SK-N-SH (cell line): ENCODE data around the gene RCAN2. TPM values are rescaled to one million over a fixed set of nuclear protein-coding genes. Genes with fewer than 3 reads are reported as not detected.

Experiments
- CTCF ChIA-PET: fragments of 300-600, 350-600 bp; formaldehyde crosslinking; extraction: SDS; loops from one replicate; lab custom pipeline; 2021; lab: Yijun Ruan, JAX
- POLR2A ChIA-PET: fragments of 350-600 bp; sonication (Branson Sonifier 250); formaldehyde crosslinking; extraction: SDS; loops from one replicate; lab custom pipeline; 2020; ENCODE audit warnings: antibody characterized with exemption, inconsistent platforms; lab: Yijun Ruan, JAX
- DNase-seq: peaks from one replicate; pipeline ENCODE4 v3.0.0; 2012
- H2AFZ ChIP-seq: fragments of 200-600 bp; sonication (generic); 2 replicates; pipeline ENCODE4 v1.8.1; 2016; ENCODE audit warnings: antibody characterized with exemption, mild to moderate bottlenecking, low read depth
- H3F3A ChIP-seq: fragments of 200-600 bp; sonication (generic); replicated peaks from 2 replicates; pipeline ENCODE3; 2016; ENCODE audit warnings: antibody characterized with exemption, mild to moderate bottlenecking; ENCODE audit not compliant: insufficient read depth
- H3K27ac ChIP-seq, 2 experiments: fragments of 200-500 bp in 1 of 2; fragments of 200-600 bp in 1 of 2; sonication (Bioruptor generic) in 1 of 2; sonication (generic), shearing (Covaris generic) in 1 of 2; 2 replicates each; pipeline versions ENCODE4 v1.5.1 to v1.6.1; 2014 to 2016; ENCODE audit warnings: low read depth in 2 of 2, inconsistent platforms in 1 of 2, low read length in 1 of 2, mild to moderate bottlenecking in 1 of 2, mixed read lengths in 1 of 2
- H3K27me3 ChIP-seq: fragments of 200-600 bp; sonication (generic), shearing (Covaris generic); 2 replicates; pipeline ENCODE4 v1.6.1; 2016; ENCODE audit warnings: mixed run types; ENCODE audit not compliant: insufficient read depth
- H3K36me3 ChIP-seq, 2 experiments: fragments of 200-500 bp in 1 of 2; fragments of 200-600 bp in 1 of 2; sonication (Bioruptor generic) in 1 of 2; sonication (generic) in 1 of 2; replicated peaks in 1 of 2; 2 replicates each; pipeline versions ENCODE3 to v1.5.1; 2014 to 2016; ENCODE audit warnings: low read length in 1 of 2, mild to moderate bottlenecking in 1 of 2; ENCODE audit not compliant: insufficient read depth in 2 of 2, control insufficient read depth in 1 of 2
- H3K4me1 ChIP-seq, 2 experiments: fragments of 200-500 bp in 1 of 2; fragments of 200-600 bp in 1 of 2; sonication (Bioruptor generic) in 1 of 2; sonication (generic), shearing (Covaris generic) in 1 of 2; 2 replicates each; pipeline versions ENCODE4 v1.5.1 to v1.6.1; 2014 to 2016; ENCODE audit warnings: low read depth in 1 of 2, low read length in 1 of 2, mixed run types in 1 of 2; ENCODE audit not compliant: insufficient read depth in 2 of 2, control insufficient read depth in 1 of 2
- H3K4me2 ChIP-seq: fragments of 200-600 bp; sonication (generic), shearing (Covaris generic); 2 replicates; pipeline ENCODE4 v1.6.1; 2017; ENCODE audit warnings: mixed run types
- H3K4me3 ChIP-seq, 2 experiments: fragments of 200-500 bp in 1 of 2; fragments of 200-600 bp in 1 of 2; sonication (Bioruptor generic) in 1 of 2; sonication (generic), shearing (Covaris generic) in 1 of 2; 2 replicates each; pipeline versions ENCODE4 v1.5.1 to v1.8.1; 2014 to 2016; ENCODE audit warnings: low read depth in 2 of 2, inconsistent platforms in 1 of 2, low read length in 1 of 2, mild to moderate bottlenecking in 1 of 2, mixed read lengths in 1 of 2, moderate library complexity in 1 of 2
- H3K79me2 ChIP-seq: fragments of 200-600 bp; sonication (generic); 2 replicates; pipeline ENCODE4 v1.8.1; 2017; ENCODE audit warnings: mild to moderate bottlenecking; ENCODE audit not compliant: insufficient read depth
- H3K9ac ChIP-seq: fragments of 200-600 bp; sonication (generic); 2 replicates; pipeline ENCODE4 v1.6.1; 2017; ENCODE audit warnings: mixed run types
- H3K9me2 ChIP-seq: fragments of 200-600 bp; sonication (generic); 2 replicates; pipeline ENCODE4 v1.6.1; 2017; ENCODE audit warnings: mixed run types
- H3K9me3 ChIP-seq: fragments of 200-600 bp; sonication (generic); 2 replicates; pipeline ENCODE4 v1.6.1; 2017; ENCODE audit warnings: mixed run types, mild to moderate bottlenecking, moderate library complexity
- H4K20me1 ChIP-seq: fragments of 200-600 bp; sonication (generic); 2 replicates; pipeline ENCODE4 v1.6.1; 2017; ENCODE audit warnings: mild to moderate bottlenecking, mixed run types; ENCODE audit not compliant: insufficient read depth
- ELF1 ChIP-seq: IDR thresholded peaks from 2 replicates; pipeline ENCODE4 v1.4.0; 2012
- EP300 ChIP-seq, 2 experiments: IDR thresholded peaks; 2 replicates each; pipeline versions ENCODE4 v1.4.0 to v1.6.1; 2012; ENCODE audit warnings: borderline replicate concordance in 1 of 2, low read depth in 1 of 2, low read length in 1 of 2
- EZH2phosphoT487 ChIP-seq: fragments of 200-600 bp; sonication (generic); IDR thresholded peaks from 2 replicates; pipeline ENCODE4 v1.6.1; 2017; ENCODE audit warnings: low read depth, mixed run types, mild to moderate bottlenecking, antibody characterized with exemption, moderate library complexity, borderline replicate concordance
- FOXJ3 ChIP-seq: sonication (generic); formaldehyde crosslinking; IDR thresholded peaks from 2 replicates; pipeline ENCODE4 v1.5.1; 2020; ENCODE audit warnings: mild to moderate bottlenecking, missing genetic modification reagents
- FOXM1 ChIP-seq: IDR thresholded peaks from 2 replicates; pipeline ENCODE4 v1.4.0; 2012; ENCODE audit warnings: low read depth, mild to moderate bottlenecking
- GABPA ChIP-seq: IDR thresholded peaks from 2 replicates; pipeline ENCODE4 v1.4.0; 2012; ENCODE audit warnings: low read depth, mild to moderate bottlenecking
- GATA2 ChIP-seq: sonication (generic); formaldehyde crosslinking; IDR thresholded peaks from 2 replicates; pipeline ENCODE4 v1.5.0; 2020; ENCODE audit warnings: mild to moderate bottlenecking, missing genetic modification reagents
- JUND ChIP-seq: IDR thresholded peaks from 2 replicates; pipeline ENCODE4 v1.4.0; 2012
- NFIC ChIP-seq: IDR thresholded peaks from 2 replicates; pipeline ENCODE4 v1.4.0; 2012; ENCODE audit warnings: borderline replicate concordance
- NRF1 ChIP-seq: IDR thresholded peaks from 2 replicates; pipeline ENCODE4 v1.6.1; 2012; ENCODE audit warnings: low read depth, mild to moderate bottlenecking, low read length
- RCOR1 ChIP-seq: fragments of 150-350 bp; IDR thresholded peaks from 2 replicates; pipeline ENCODE4 v1.6.1; 2017; ENCODE audit warnings: antibody characterized with exemption, low read length
- RFX5 ChIP-seq: IDR thresholded peaks from 2 replicates; pipeline ENCODE4 v1.6.1; 2012; ENCODE audit warnings: mild to moderate bottlenecking, improper control_type of control experiment, low read length
- SMC3 ChIP-seq: IDR thresholded peaks from 2 replicates; pipeline ENCODE4 v1.6.1; 2012; ENCODE audit warnings: low read depth, low read length, improper control_type of control experiment
- TCF12 ChIP-seq: IDR thresholded peaks from 2 replicates; pipeline ENCODE4 v1.4.0; 2012
- TEAD4 ChIP-seq: IDR thresholded peaks from 2 replicates; pipeline ENCODE4 v1.4.0; 2012; ENCODE audit warnings: mild to moderate bottlenecking, borderline replicate concordance; ENCODE audit not compliant: insufficient read depth
- WGBS: methylation state at CpG from one replicate; pipeline ENCODE4 v1.1.6; 2017; ENCODE audit warnings: low lambda C conversion rate; 5-methylcytosine and 5-hydroxymethylcytosine counted together
- polyA plus RNA-seq, 3 experiments: library from polyadenylated mRNA; depleted of rRNA; stranded (reverse); fragments of >200 nt; gene quantifications; 2 replicates each; pipeline ENCODE4 v1.2.3, GENCODE V29; 2012
- TF ChIP-seq, protein P1 (sequence below): IDR thresholded peaks from 2 replicates; pipeline ENCODE4 v1.4.0; 2012; ENCODE audit warnings: low read depth, borderline replicate concordance
- TF ChIP-seq, protein P2 (sequence below): fragments of 200-600 bp; sonication (generic); IDR thresholded peaks from 2 replicates; pipeline ENCODE4 v1.6.1; 2017; ENCODE audit warnings: antibody characterized with exemption, mild to moderate bottlenecking, moderate library complexity

The RCAN2 gene
- polyA plus RNA-seq, 1 of the 3 experiments (the other 2 are of a cell fraction), result not detected

DNA sequence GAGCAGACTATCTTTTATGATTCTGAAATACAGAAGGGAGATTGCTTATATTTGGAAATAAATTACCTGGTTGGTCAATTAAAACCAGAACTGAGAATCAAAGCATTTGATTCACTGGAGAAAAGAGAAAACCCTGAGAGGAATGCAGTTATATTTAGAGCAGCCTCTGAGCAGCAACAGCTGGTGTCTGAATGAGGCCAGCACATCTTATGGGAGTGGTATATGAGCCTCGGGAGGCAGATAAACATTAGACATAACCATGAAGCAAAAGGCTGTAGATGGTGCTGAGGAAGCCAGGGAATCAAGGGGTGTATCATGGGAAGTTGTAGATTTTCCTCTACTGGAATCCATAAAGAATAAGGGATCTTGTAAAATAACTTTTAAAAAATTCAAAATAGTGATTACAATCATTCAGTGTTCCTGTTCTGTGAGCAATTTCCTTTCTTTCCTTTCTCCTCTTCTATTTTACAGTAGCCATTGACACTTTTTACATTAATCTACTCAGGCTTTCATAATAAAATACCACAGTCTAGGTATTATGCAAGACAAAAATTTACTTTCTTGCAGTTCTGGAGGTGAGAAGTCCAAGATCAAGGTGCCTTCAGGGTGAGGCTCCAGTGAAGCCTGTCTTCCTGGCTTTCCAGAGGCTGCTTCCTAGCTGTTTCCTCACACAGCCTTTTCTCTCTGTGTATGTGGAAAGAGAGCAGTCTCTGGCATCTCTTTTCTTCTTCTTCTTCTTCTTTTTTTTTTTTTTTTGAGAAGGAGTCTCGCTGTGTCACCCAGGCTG, 287.7 kb downstream of the RCAN2 start (continued):
- TF ChIP-seq EZH2phosphoT487 (no peak), NFIC (no peak), RCOR1 (no peak), EP300 (IDR thresholded peaks at IDR 0.05; ENCODE audit: borderline replicate concordance in 1 of 2, low read depth in 1 of 2, low read length in 1 of 2) (no peak), SMC3 (no peak)
- TF ChIP-seq, protein P1, sequence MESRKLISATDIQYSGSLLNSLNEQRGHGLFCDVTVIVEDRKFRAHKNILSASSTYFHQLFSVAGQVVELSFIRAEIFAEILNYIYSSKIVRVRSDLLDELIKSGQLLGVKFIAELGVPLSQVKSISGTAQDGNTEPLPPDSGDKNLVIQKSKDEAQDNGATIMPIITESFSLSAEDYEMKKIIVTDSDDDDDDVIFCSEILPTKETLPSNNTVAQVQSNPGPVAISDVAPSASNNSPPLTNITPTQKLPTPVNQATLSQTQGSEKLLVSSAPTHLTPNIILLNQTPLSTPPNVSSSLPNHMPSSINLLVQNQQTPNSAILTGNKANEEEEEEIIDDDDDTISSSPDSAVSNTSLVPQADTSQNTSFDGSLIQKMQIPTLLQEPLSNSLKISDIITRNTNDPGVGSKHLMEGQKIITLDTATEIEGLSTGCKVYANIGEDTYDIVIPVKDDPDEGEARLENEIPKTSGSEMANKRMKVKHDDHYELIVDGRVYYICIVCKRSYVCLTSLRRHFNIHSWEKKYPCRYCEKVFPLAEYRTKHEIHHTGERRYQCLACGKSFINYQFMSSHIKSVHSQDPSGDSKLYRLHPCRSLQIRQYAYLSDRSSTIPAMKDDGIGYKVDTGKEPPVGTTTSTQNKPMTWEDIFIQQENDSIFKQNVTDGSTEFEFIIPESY, result no peak

DNA sequence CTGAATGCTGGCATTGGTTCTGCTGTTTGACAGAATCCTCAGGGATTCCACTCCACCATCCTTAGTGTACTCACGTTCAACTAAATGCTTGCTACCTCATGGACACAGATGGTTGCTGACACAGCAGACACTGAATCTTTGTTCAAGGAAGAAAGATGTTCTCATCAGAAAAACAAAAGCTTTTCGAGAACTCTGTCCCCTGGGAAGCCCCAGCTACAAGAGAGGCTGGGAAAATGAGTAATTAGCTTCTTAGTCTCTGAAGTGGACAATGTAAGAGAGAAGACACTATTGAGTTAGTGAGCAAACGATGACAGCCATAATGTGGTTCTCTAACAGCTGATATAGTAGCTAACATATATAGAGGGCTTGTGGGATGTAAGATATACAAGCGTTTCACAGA, 289.5 kb downstream of the RCAN2 start:
- Histone ChIP-seq H3K79me2 (no peaks in the 10 kb centered on the region), H3K36me3 (no peaks in the 10 kb centered on the region), H3K27ac (no peak overlapping the region), H3K4me1 (no peaks in the 10 kb centered on the region), H3K9me2 (no peaks in the 10 kb centered on the region), H3K27me3 (no peaks in the 10 kb centered on the region), H2AFZ (no peak overlapping the region), H3K4me3 (no peak overlapping the region), H3K9ac (no peak overlapping the region), H4K20me1 (no peaks in the 10 kb centered on the region), H3K4me2 (no peak overlapping the region), H3K9me3 (no peaks in the 10 kb centered on the region), H3F3A (no peaks in the 10 kb centered on the region)
- ChIA-PET POLR2A (no interaction called here), CTCF (no interaction called here)
- no peak for DNase-seq
- TF ChIP-seq RCOR1 (no peak), FOXJ3 (no peak), GABPA (no peak), JUND (no peak), SMC3 (no peak)
- WGBS, result 1% methylated on average over 4 of the region's 4 CpGs

DNA sequence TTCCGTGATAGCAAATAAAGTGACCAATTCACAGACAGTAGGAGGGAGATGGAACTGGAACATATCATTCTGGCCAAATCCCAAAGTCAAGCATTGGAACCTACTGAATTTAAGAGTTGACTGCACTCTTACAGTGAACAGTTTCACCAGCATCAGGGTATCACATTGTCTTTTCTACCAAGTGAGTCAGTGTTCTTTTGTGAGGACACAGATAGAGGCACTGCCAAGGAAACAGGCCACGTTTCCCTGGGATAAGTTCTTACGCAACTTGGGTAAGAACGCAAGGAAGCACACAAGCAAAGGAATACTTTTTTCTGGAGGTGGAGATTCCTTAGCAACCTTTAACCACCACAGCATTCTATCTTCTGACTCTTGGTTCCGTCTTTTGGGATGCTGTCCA, 291.9 kb downstream of the RCAN2 start:
- CTCF ChIA-PET, result no interaction called here
- no peak for TF ChIP-seq FOXM1
- no peak for TF ChIP-seq ELF1
- TF ChIP-seq RFX5, result no peak
- no peak for TF ChIP-seq NRF1
- no peak for TF ChIP-seq GABPA
- no peak for TF ChIP-seq TCF12
- TF ChIP-seq GATA2 (CRISPR knock-in tag), result no peak
- TF ChIP-seq, protein P2, sequence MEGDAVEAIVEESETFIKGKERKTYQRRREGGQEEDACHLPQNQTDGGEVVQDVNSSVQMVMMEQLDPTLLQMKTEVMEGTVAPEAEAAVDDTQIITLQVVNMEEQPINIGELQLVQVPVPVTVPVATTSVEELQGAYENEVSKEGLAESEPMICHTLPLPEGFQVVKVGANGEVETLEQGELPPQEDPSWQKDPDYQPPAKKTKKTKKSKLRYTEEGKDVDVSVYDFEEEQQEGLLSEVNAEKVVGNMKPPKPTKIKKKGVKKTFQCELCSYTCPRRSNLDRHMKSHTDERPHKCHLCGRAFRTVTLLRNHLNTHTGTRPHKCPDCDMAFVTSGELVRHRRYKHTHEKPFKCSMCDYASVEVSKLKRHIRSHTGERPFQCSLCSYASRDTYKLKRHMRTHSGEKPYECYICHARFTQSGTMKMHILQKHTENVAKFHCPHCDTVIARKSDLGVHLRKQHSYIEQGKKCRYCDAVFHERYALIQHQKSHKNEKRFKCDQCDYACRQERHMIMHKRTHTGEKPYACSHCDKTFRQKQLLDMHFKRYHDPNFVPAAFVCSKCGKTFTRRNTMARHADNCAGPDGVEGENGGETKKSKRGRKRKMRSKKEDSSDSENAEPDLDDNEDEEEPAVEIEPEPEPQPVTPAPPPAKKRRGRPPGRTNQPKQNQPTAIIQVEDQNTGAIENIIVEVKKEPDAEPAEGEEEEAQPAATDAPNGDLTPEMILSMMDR, result no peak
- TF ChIP-seq TEAD4, result no peak
- no peak for TF ChIP-seq NFIC
- TF ChIP-seq, protein P1, result no peak
- TF ChIP-seq FOXJ3, result no peak

More for the DNA sequence above, 291.9 kb downstream of the RCAN2 start:
- Histone ChIP-seq H3K9me2 (no peaks in the 10 kb centered on the region), H3K27ac (no peak overlapping the region), H3K36me3 (no peaks in the 10 kb centered on the region), H3F3A (no peaks in the 10 kb centered on the region), H2AFZ (no peak overlapping the region), H3K9me3 (no peaks in the 10 kb centered on the region), H3K4me3 (no peak overlapping the region), H3K9ac (no peak overlapping the region), H3K4me2 (no peak overlapping the region), H4K20me1 (no peaks in the 10 kb centered on the region), H3K27me3 (no peaks in the 10 kb centered on the region), H3K4me1 (no peaks in the 10 kb centered on the region), H3K79me2 (no peaks in the 10 kb centered on the region)
- 5% methylated on average over 5 of the region's 5 CpGs for WGBS
- POLR2A ChIA-PET, result no interaction called here
- DNase-seq, result no peak
